IMR-90 (cell line): Measurements from ENCODE around the gene PSMA7.

ENCODE experiments used
- RAD21 ChIP-seq: IDR thresholded peaks from 2 replicates; pipeline ENCODE4 v1.6.1; 2012; ENCODE audit warnings: low read length, improper control_type of control experiment
- TF ChIP-seq, protein P1 (sequence below): conservative IDR thresholded peaks from 2 replicates; pipeline ENCODE4 v1.5.1; 2012; ENCODE audit warnings: mild to moderate bottlenecking, low read depth, low read length, improper control_type of control experiment

DNA sequence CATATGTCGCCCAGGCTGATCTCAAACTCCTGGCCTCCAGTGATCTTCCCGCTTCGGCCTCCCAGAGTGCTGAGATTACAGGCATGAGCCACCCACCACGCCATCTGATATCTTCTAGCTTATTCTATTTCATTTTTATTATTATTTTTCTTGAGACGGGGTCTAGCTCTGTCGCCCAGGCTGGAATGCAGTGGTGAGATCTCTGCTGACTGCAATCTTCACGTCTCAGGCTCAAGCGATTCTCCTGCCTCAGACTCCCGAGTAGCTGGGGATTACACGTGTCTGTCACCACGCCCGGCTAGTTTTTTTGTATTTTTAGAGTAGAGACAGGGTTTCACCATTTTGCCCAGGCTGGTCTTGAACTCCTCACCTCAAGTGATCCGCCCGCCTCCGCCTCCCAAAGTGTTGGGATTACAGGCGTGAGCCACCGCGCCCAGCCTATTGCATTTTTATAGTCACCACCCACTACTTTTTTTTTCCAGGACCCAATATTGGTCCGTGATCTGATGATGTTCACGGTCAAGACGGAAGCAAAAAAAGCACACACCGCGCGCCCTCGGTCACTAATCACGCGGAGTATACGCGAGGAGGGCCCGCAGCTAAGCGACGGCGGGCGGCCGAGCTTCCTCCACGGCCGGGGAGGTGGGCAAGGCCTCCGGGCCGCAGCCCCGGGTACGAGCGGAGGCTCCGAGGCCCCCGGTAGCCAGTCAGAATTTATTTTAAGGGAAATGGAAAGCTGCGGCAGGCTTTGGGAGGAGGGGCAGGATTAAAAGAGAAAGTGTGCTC lies 22.0 kb downstream of the PSMA7 start:
- TF ChIP-seq, protein P1, sequence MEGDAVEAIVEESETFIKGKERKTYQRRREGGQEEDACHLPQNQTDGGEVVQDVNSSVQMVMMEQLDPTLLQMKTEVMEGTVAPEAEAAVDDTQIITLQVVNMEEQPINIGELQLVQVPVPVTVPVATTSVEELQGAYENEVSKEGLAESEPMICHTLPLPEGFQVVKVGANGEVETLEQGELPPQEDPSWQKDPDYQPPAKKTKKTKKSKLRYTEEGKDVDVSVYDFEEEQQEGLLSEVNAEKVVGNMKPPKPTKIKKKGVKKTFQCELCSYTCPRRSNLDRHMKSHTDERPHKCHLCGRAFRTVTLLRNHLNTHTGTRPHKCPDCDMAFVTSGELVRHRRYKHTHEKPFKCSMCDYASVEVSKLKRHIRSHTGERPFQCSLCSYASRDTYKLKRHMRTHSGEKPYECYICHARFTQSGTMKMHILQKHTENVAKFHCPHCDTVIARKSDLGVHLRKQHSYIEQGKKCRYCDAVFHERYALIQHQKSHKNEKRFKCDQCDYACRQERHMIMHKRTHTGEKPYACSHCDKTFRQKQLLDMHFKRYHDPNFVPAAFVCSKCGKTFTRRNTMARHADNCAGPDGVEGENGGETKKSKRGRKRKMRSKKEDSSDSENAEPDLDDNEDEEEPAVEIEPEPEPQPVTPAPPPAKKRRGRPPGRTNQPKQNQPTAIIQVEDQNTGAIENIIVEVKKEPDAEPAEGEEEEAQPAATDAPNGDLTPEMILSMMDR, result no peak
- no peak for TF ChIP-seq RAD21
